Natural killer cell treated with Interleukin-12 subunit alpha and Interleukin-12 subunit beta and Interleukin-15 and Interleukin-18, amount 100 ng/mL, for 72 hours (primary cell): ENCODE results near the gene SAG. TPM values are rescaled to one million over a fixed set of nuclear protein-coding genes. Genes with fewer than 3 reads are reported as not detected.

ENCODE experiments used
- ATAC-seq, 2 donors: fragments of 150-1000 bp; cut with Tn5 transposase in 1 of 2; sonication (Bioruptor Pico), chemical (Tn5 transposase) in 1 of 2; 2 replicates each; pipeline ENCODE4 v1.10.0; 2021
- DNase-seq: peaks from one replicate; pipeline ENCODE4 v3.0.0; 2022; ENCODE audit warnings: low spot score
- H3K27ac Mint-ChIP-seq, 2 donors: 1 replicate in 1 of 2; 2 replicates in 1 of 2; pipeline ENCODE4 v1.8.0; 2022; ENCODE audit warnings: mixed read lengths in 2 of 2, mild to moderate bottlenecking in 1 of 2, moderate library complexity in 1 of 2
- H3K27me3 Mint-ChIP-seq, 2 donors: 1 replicate in 1 of 2; 2 replicates in 1 of 2; pipeline ENCODE4 v1.8.0; 2022; ENCODE audit warnings: mixed read lengths in 2 of 2
- H3K36me3 Mint-ChIP-seq: one replicate; pipeline ENCODE4 v1.8.0; 2022; ENCODE audit warnings: mixed read lengths
- H3K4me1 Mint-ChIP-seq, 2 donors: 1 replicate in 1 of 2; 2 replicates in 1 of 2; pipeline ENCODE4 v1.8.0; 2022; ENCODE audit warnings: low read depth in 2 of 2, mixed read lengths in 2 of 2, mild to moderate bottlenecking in 1 of 2
- H3K4me3 Mint-ChIP-seq: one replicate; pipeline ENCODE4 v1.8.0; 2022; ENCODE audit warnings: mixed read lengths
- H3K9me3 Mint-ChIP-seq: 2 replicates; pipeline ENCODE4 v1.8.0; 2022; ENCODE audit warnings: mixed read lengths
- total RNA-seq, 2 donors: library from RNA; stranded (reverse); gene quantifications; one replicate each; pipeline ENCODE4 v1.2.3, GENCODE V29; 2022

Gene SAG
- total RNA-seq, 2 donors from 2014 or later = 0.05 TPM; not detected in 1

GRCh38 chr2:233387225-233387624 is 79.6 kb downstream of the SAG start:
- ATAC-seq (no peak), DNase-seq (no peak)
- Mint-ChIP-seq H3K4me1 (peaks cover 61 to 62% of the 10 kb centered on the region in 2 donors), H3K4me3 (peak overlapping the region; percentile 69), H3K27me3 (no peaks in the 10 kb centered on the region), H3K9me3 (no peaks in the 10 kb centered on the region), H3K36me3 (peaks cover 6% of the 10 kb centered on the region), H3K27ac (peak overlapping the region; percentile 82 to 90)

GRCh38 chr2:233387667-233388528 is 80.3 kb downstream of the SAG start:
- ATAC-seq (no peak), DNase-seq (no peak)
- peaks cover 6% of the 10 kb centered on the region for H3K36me3 Mint-ChIP-seq
- H3K4me3 Mint-ChIP-seq = peak overlapping the region; percentile 69
- H3K27ac Mint-ChIP-seq = peak overlapping the region; percentile 82 to 90
- no peaks in the 10 kb centered on the region for H3K9me3 Mint-ChIP-seq
- peaks cover 55% of the 10 kb centered on the region in 2 donors for H3K4me1 Mint-ChIP-seq
- no peaks in the 10 kb centered on the region for H3K27me3 Mint-ChIP-seq

GRCh38 chr2:233389601-233390125 is 82.0 kb downstream of the SAG start:
- no peak overlapping the region for H3K4me3 Mint-ChIP-seq
- H3K27ac Mint-ChIP-seq = peak overlapping the region in 1 of 2 donors; percentile 10
- H3K36me3 Mint-ChIP-seq = peaks cover 6% of the 10 kb centered on the region
- no peaks in the 10 kb centered on the region for H3K9me3 Mint-ChIP-seq
- DNase-seq = no peak
- no peak for ATAC-seq
- peaks cover 43 to 44% of the 10 kb centered on the region in 2 donors for H3K4me1 Mint-ChIP-seq
- no peaks in the 10 kb centered on the region for H3K27me3 Mint-ChIP-seq

- H3K4me1 Mint-ChIP-seq = peaks cover 43 to 44% of the 10 kb centered on the region in 2 donors
- no peak overlapping the region for H3K4me3 Mint-ChIP-seq
Measured at GRCh38 chr2:233395687-233396086, 88.1 kb downstream of the SAG start.

More at GRCh38 chr2:233395687-233396086, 88.1 kb downstream of the SAG start:
- Mint-ChIP-seq H3K36me3 (no peaks in the 10 kb centered on the region), H3K9me3 (no peaks in the 10 kb centered on the region), H3K27me3 (no peaks in the 10 kb centered on the region), H3K27ac (peak overlapping the region; percentile 43 to 67)
- DNase-seq (no peak), ATAC-seq (no peak)

Other genes with a start within 250 kb of the SAG start
- gene INPP5D, start 247.5 kb upstream of the SAG start, total RNA-seq = 100 to 1,000 TPM; 136 to 155 TPM
- 10 to 100 TPM; 39.5 to 78.6 TPM for gene ATG16L1, start 56.1 kb upstream of the SAG start, total RNA-seq
- gene DGKD, start 46.7 kb downstream of the SAG start, total RNA-seq = 100 to 1,000 TPM in 1 of 2 donors, 10 to 100 TPM in 1; 82.4 to 124 TPM